Measurements from ENCODE around the gene GRIN1. TPM values are rescaled to one million over a fixed set of nuclear protein-coding genes. Genes with fewer than 3 reads are reported as not detected.
A peak's percentile ranks its signal among the peaks of the same experiment; 100 is the strongest.

Gene GRIN1
- total RNA-seq, 2 donors from 2014 or later, result 0.35 to 0.73 TPM

- Histone ChIP-seq H3K4me1 (ENCODE audit: control insufficient read depth, insufficient read depth, low read length) (peaks cover 10% of the 10 kb centered on the region), H3K36me3 (ENCODE audit: control insufficient read depth, insufficient read depth, low read length) (no peaks in the 10 kb centered on the region), H3K9me3 (ENCODE audit: control insufficient read depth, low read length) (no peaks in the 10 kb centered on the region), H3K9ac (ENCODE audit: extremely low read depth, low read length, poor library complexity, severe bottlenecking) (no peak overlapping the region), H3K4me3 (ENCODE audit: low read length) (peak overlapping the region; percentile 84), H3K27ac (ENCODE audit: low read depth, low read length) (no peak overlapping the region), H3K27me3 (ENCODE audit: control insufficient read depth, insufficient read depth, low read length, poor library complexity, severe bottlenecking) (peaks cover 2% of the 10 kb centered on the region)
- H3K27ac Mint-ChIP-seq, result peak overlapping the region; percentile 37
- H3K4me1 Mint-ChIP-seq, result peaks cover 17% of the 10 kb centered on the region
- peak; percentile 28 for DNase-seq
- H3K27me3 Mint-ChIP-seq (ENCODE audit: insufficient read depth), result peaks cover 13% of the 10 kb centered on the region
- 83 to 85% methylated on average over 14 to 24 of the region's 24 CpGs for WGBS, 2 experiments (ENCODE audit: insufficient coverage in 1 of 2, insufficient read length in 1 of 2)
- H3K9me3 Mint-ChIP-seq, result no peaks in the 10 kb centered on the region
- peak overlapping the region; percentile 67 for H3K4me3 Mint-ChIP-seq
- TF ChIP-seq, protein P1, sequence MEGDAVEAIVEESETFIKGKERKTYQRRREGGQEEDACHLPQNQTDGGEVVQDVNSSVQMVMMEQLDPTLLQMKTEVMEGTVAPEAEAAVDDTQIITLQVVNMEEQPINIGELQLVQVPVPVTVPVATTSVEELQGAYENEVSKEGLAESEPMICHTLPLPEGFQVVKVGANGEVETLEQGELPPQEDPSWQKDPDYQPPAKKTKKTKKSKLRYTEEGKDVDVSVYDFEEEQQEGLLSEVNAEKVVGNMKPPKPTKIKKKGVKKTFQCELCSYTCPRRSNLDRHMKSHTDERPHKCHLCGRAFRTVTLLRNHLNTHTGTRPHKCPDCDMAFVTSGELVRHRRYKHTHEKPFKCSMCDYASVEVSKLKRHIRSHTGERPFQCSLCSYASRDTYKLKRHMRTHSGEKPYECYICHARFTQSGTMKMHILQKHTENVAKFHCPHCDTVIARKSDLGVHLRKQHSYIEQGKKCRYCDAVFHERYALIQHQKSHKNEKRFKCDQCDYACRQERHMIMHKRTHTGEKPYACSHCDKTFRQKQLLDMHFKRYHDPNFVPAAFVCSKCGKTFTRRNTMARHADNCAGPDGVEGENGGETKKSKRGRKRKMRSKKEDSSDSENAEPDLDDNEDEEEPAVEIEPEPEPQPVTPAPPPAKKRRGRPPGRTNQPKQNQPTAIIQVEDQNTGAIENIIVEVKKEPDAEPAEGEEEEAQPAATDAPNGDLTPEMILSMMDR (conservative IDR thresholded peaks at IDR 0.05), result no peak
- peaks cover 2% of the 10 kb centered on the region for H3K36me3 Mint-ChIP-seq (ENCODE audit: low read depth)
Measured at GRCh38 chr9:137127301-137128157, 11.4 kb upstream of the GRIN1 start.

DNA sequence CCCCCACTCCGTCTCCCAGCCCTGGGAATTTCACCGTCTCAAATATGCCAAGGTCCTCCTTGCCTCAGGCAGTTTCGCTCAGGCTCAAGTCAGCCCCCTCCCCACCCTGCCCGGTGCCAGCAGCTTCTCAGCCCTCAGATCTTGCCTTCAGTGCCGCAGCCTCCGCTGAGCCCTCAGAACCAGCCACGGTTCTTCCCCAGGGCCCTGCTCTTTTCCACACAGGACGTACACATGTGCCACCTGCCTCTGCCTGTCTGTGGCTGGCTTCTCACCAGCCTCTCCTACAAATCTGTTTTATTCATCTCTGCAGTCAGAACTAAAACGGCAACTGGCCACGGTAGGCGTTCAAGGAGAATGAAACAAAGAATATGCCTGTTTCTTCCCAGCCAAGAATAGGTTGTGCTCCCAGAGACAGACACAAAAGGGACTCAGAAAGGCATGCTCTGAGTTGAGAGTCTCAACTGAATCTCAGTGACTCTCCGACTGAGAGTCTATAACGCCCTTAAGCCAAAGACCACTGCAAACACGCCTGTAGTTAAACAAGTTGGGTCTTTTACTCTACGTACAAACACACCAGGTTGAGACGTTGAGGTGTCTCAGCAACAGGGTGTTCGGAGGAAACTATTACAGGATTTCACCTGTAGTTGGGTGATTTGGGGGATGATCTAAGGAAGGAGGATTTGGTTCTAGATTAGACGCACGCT lies 10.6 kb upstream of the GRIN1 start:
- H3K9me3 Mint-ChIP-seq, result no peaks in the 10 kb centered on the region
- H3K4me1 Mint-ChIP-seq, result peaks cover 17% of the 10 kb centered on the region
- peak overlapping the region; percentile 31 for H3K27ac Mint-ChIP-seq
- TF ChIP-seq, protein P1 (conservative IDR thresholded peaks at IDR 0.05), result no peak
- no peak overlapping the region for H3K27ac ChIP-seq (ENCODE audit: low read depth, low read length)
- H3K27me3 Mint-ChIP-seq (ENCODE audit: insufficient read depth), result peaks cover 19% of the 10 kb centered on the region
- H3K4me1 ChIP-seq (ENCODE audit: control insufficient read depth, insufficient read depth, low read length), result peaks cover 10% of the 10 kb centered on the region
- peak overlapping the region; percentile 84 for H3K4me3 ChIP-seq (ENCODE audit: low read length)
- H3K27me3 ChIP-seq (ENCODE audit: control insufficient read depth, insufficient read depth, low read length, poor library complexity, severe bottlenecking), result peaks cover 8% of the 10 kb centered on the region
- no peaks in the 10 kb centered on the region for H3K9me3 ChIP-seq (ENCODE audit: control insufficient read depth, low read length)
- peak; percentile 30 for DNase-seq
- peaks cover 2% of the 10 kb centered on the region for H3K36me3 Mint-ChIP-seq (ENCODE audit: low read depth)
- H3K4me3 Mint-ChIP-seq, result peak overlapping the region; percentile 67
- 85 to 87% methylated on average over 17 to 19 of the region's 19 CpGs for WGBS, 2 experiments (ENCODE audit: insufficient coverage in 1 of 2, insufficient read length in 1 of 2)
- no peaks in the 10 kb centered on the region for H3K36me3 ChIP-seq (ENCODE audit: control insufficient read depth, insufficient read depth, low read length)
- H3K9ac ChIP-seq (ENCODE audit: extremely low read depth, low read length, poor library complexity, severe bottlenecking), result no peak overlapping the region

DNA sequence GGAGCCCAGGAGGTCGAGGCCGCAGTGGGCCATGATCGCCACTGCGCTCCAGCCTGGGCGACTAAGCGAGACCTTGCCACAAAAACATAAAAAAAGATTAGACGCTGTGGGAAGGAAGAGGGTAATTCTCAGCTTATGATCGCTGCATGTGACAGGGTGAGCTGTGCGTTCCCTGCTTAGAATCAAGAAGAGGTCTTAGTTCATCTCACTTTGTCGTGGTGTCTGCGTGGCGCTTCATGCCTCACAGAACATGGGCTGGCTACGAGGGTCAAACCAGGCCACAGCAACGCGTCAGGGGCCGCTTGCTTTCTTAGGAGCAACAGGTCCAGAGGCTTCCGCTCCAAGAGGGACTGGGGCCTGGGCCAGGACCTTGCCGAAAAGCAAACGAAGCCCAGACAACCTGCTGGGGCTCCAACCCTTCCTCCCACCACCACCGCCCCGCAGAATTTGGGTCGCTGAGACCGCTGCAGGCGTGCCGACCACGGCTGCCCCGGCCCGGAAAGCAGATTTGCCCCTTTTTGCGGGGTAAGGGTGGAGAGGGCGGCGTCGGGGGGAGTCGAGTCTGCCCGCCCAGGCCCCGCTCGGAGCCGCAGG lies 10.0 kb upstream of the GRIN1 start:
- Mint-ChIP-seq H3K9me3 (no peaks in the 10 kb centered on the region), H3K4me1 (peaks cover 17% of the 10 kb centered on the region), H3K4me3 (peak overlapping the region; percentile 67), H3K27ac (peak overlapping the region; percentile 31), H3K36me3 (ENCODE audit: low read depth) (peaks cover 2% of the 10 kb centered on the region), H3K27me3 (ENCODE audit: insufficient read depth) (peaks cover 22% of the 10 kb centered on the region)
- Histone ChIP-seq H3K27me3 (ENCODE audit: control insufficient read depth, insufficient read depth, low read length, poor library complexity, severe bottlenecking) (peaks cover 12% of the 10 kb centered on the region), H3K9ac (ENCODE audit: extremely low read depth, low read length, poor library complexity, severe bottlenecking) (peak overlapping the region; percentile 63), H3K36me3 (ENCODE audit: control insufficient read depth, insufficient read depth, low read length) (no peaks in the 10 kb centered on the region), H3K9me3 (ENCODE audit: control insufficient read depth, low read length) (no peaks in the 10 kb centered on the region), H3K4me3 (ENCODE audit: low read length) (peak overlapping the region; percentile 84), H3K27ac (ENCODE audit: low read depth, low read length) (peak overlapping the region; percentile 24), H3K4me1 (ENCODE audit: control insufficient read depth, insufficient read depth, low read length) (peaks cover 10% of the 10 kb centered on the region)
- WGBS, 2 experiments (ENCODE audit: insufficient coverage in 1 of 2, insufficient read length in 1 of 2), result 25 to 62% methylated on average over 16 to 37 of the region's 37 CpGs
- TF ChIP-seq, protein P1 (conservative IDR thresholded peaks at IDR 0.05), result no peak
- peak; percentile 67 for DNase-seq
